Measurements from ENCODE around the gene TENM4. TPM values are rescaled to one million over a fixed set of nuclear protein-coding genes. Genes with fewer than 3 reads are reported as not detected.
"Not testable (repeated sequence)": the region's sequence is repeated elsewhere in the genome, so short reads cannot be mapped to it uniquely, and the experiment has no call there.

The TENM4 gene
- total RNA-seq, 1 experiment from 2014 or later: 25.0 TPM

GRCh38 chr11:78978831-78979230, 462.0 kb downstream of the TENM4 start:
- peaks cover 8% of the 10 kb centered on the region for H3K27me3 Mint-ChIP-seq (ENCODE audit: low read depth)
- ChIA-PET CTCF (no interaction called here), POLR2A (no interaction called here)
- DNase-seq (ENCODE audit: low spot score) (no peak), ATAC-seq (no peak)
- no peak overlapping the region for H3K4me3 Mint-ChIP-seq
- H3K4me1 Mint-ChIP-seq: peaks cover 7% of the 10 kb centered on the region
- no peaks in the 10 kb centered on the region for H3K36me3 Mint-ChIP-seq
- peaks cover 7% of the 10 kb centered on the region for H3K9me3 Mint-ChIP-seq
- no peak overlapping the region for H3K27ac Mint-ChIP-seq
- no peak for TF ChIP-seq ZNF232 (CRISPR knock-in tag; IDR thresholded peaks at IDR 0.05)
- TF ChIP-seq ATF2 (CRISPR knock-in tag; IDR thresholded peaks at IDR 0.05; ENCODE audit: borderline replicate concordance, low read depth): no peak
- TF ChIP-seq RORB (CRISPR knock-in tag; IDR thresholded peaks at IDR 0.05): no peak
- TF ChIP-seq SP1 (CRISPR knock-in tag; conservative IDR thresholded peaks at IDR 0.05): no peak

GRCh38 chr11:78977848-78978247, 463.0 kb downstream of the TENM4 start:
- H3K27me3 Mint-ChIP-seq (ENCODE audit: low read depth); H3K27ac Mint-ChIP-seq; POLR2A ChIA-PET; ATAC-seq; DNase-seq (ENCODE audit: low spot score); H3K4me3 Mint-ChIP-seq; H3K9me3 Mint-ChIP-seq; CTCF ChIA-PET; H3K36me3 Mint-ChIP-seq: not testable (repeated sequence)
- peaks cover 13% of the 10 kb centered on the region for H3K4me1 Mint-ChIP-seq

GRCh38 chr11:78977009-78977408, 463.8 kb downstream of the TENM4 start:
- Mint-ChIP-seq H3K4me1 (peaks cover 13% of the 10 kb centered on the region), H3K4me3 (no peak overlapping the region), H3K27ac (no peak overlapping the region), H3K9me3 (peaks cover 7% of the 10 kb centered on the region), H3K36me3 (no peaks in the 10 kb centered on the region), H3K27me3 (ENCODE audit: low read depth) (peaks cover 8% of the 10 kb centered on the region)
- ATAC-seq: no peak
- CTCF ChIA-PET: no interaction called here
- TF ChIP-seq STAT6 (CRISPR knock-in tag; conservative IDR thresholded peaks at IDR 0.05; ENCODE audit: low read depth): no peak
- no peak for TF ChIP-seq NFE2L1 (CRISPR knock-in tag; IDR thresholded peaks at IDR 0.05)
- no peak for TF ChIP-seq ATF3 (CRISPR knock-in tag; conservative IDR thresholded peaks at IDR 0.05)
- TF ChIP-seq MYBL2 (CRISPR knock-in tag; IDR thresholded peaks at IDR 0.05): no peak
- no peak for TF ChIP-seq ZNF532 (CRISPR knock-in tag; IDR thresholded peaks at IDR 0.05; ENCODE audit: borderline replicate concordance)
- no peak for DNase-seq (ENCODE audit: low spot score)
- POLR2A ChIA-PET: no interaction called here

GRCh38 chr11:78975081-78975480, 465.7 kb downstream of the TENM4 start:
- H3K27ac Mint-ChIP-seq: no peak overlapping the region
- peaks cover 7% of the 10 kb centered on the region for H3K9me3 Mint-ChIP-seq
- no peak for TF ChIP-seq ZNF425 (CRISPR knock-in tag; conservative IDR thresholded peaks at IDR 0.05)
- ChIA-PET CTCF (interaction anchor here (1.1 kb wide), 1 partner anchor 177 kb away, joined by 3 read pairs; no protein-coding TSS in a partner anchor), POLR2A (interaction anchor here (0.7 kb wide), 1 partner anchor 115 kb away, joined by 4 read pairs; no protein-coding TSS in a partner anchor)
- DNase-seq (ENCODE audit: low spot score) (no peak), ATAC-seq (no peak)
- no peak overlapping the region for H3K4me3 Mint-ChIP-seq
- H3K4me1 Mint-ChIP-seq: peaks cover 13% of the 10 kb centered on the region
- no peaks in the 10 kb centered on the region for H3K36me3 Mint-ChIP-seq
- peaks cover 8% of the 10 kb centered on the region for H3K27me3 Mint-ChIP-seq (ENCODE audit: low read depth)

Measured in WTC11 (cell line).